ENCODE data around the gene ANKRD34A. TPM values are rescaled to one million over a fixed set of nuclear protein-coding genes. Genes with fewer than 3 reads are reported as not detected.
A peak's percentile ranks its signal among the peaks of the same experiment; 100 is the strongest.

The ANKRD34A gene
- total and polyA plus RNA-seq, 2 of the 13 experiments (the other 11 are each of a cell fraction or from before 2014, with no cell fraction given): 0.05 to 0.07 TPM

DNA sequence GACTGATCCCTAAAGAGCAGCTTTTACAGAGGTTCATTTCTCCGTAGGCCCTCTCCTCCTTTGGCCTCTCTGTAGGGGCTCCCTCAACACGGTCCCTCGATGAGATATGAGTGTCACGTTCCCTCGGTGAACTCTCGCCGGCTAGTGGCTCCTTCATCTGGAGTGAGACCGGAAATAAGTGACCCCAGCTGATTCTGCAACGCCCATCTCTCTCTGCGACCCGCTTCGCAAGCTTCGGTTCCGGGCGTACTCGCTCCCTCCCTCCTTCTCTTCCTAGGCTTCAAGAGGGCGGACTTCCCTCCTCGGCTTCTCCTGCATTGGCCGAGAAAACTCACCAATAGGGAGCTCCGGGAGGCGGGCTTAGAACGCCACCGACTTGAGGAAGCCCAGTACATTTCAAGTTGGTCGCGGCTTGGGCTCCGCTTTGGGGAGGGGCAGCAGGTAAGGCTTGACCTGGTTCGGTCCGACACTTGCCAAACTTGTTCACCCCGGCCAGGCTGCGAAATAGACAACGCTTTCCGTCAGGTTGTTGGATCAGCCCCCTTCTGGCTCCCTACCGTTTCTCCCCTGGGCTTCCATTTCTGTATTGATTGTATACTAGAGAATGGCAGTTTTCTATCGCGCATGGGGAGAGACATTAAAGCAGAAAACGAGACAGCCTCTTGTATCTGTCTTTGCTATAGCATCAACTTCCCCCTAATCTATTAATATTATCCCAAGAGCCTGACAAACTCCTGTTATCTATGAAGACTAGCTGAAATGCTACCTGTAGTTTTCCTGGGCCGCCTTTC lies at the start of gene ANKRD34A, which contains the start of gene POLR3GL (continued):
- TF ChIP-seq, protein P1, sequence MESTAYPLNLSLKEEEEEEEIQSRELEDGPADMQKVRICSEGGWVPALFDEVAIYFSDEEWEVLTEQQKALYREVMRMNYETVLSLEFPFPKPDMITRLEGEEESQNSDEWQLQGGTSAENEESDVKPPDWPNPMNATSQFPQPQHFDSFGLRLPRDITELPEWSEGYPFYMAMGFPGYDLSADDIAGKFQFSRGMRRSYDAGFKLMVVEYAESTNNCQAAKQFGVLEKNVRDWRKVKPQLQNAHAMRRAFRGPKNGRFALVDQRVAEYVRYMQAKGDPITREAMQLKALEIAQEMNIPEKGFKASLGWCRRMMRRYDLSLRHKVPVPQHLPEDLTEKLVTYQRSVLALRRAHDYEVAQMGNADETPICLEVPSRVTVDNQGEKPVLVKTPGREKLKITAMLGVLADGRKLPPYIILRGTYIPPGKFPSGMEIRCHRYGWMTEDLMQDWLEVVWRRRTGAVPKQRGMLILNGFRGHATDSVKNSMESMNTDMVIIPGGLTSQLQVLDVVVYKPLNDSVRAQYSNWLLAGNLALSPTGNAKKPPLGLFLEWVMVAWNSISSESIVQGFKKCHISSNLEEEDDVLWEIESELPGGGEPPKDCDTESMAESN (CRISPR knock-in tag; conservative IDR thresholded peaks at IDR 0.05): peak; percentile 71; the same call in 1 of the 2 replicates
- no peak for TF ChIP-seq ZNF446 (CRISPR knock-in tag; IDR thresholded peaks at IDR 0.05)
- TF ChIP-seq, protein P2, sequence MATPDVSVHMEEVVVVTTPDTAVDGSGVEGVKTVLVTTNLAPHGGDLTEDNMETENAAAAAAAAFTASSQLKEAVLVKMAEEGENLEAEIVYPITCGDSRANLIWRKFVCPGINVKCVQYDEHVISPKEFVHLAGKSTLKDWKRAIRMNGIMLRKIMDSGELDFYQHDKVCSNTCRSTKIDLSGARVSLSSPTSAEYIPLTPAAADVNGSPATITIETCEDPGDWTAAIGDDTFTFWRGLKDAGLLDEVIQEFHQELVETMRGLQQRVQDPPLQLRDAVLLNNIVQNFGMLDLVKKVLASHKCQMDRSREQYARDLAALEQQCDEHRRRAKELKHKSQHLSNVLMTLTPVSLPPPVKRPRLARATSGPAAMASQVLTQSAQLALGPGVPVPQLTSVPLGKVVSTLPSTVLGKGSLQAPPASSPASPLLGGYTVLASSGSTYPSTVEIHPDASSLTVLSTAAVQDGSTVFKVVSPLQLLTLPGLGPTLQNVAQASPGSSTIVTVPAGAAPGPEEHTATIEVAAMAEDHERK (CRISPR knock-in tag; IDR thresholded peaks at IDR 0.05; ENCODE audit: low read depth): no peak
- TF ChIP-seq, protein P3, sequence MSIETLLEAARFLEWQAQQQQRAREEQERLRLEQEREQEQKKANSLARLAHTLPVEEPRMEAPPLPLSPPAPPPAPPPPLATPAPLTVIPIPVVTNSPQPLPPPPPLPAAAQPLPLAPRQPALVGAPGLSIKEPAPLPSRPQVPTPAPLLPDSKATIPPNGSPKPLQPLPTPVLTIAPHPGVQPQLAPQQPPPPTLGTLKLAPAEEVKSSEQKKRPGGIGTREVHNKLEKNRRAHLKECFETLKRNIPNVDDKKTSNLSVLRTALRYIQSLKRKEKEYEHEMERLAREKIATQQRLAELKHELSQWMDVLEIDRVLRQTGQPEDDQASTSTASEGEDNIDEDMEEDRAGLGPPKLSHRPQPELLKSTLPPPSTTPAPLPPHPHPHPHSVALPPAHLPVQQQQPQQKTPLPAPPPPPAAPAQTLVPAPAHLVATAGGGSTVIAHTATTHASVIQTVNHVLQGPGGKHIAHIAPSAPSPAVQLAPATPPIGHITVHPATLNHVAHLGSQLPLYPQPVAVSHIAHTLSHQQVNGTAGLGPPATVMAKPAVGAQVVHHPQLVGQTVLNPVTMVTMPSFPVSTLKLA (IDR thresholded peaks at IDR 0.05): no peak
- TF ChIP-seq TMF1 (CRISPR knock-in tag; IDR thresholded peaks at IDR 0.05; ENCODE audit: low read depth): no peak
- TF ChIP-seq HES4 (CRISPR knock-in tag; IDR thresholded peaks at IDR 0.05; ENCODE audit: borderline replicate concordance): no peak
- TF ChIP-seq ZFP36L2 (CRISPR knock-in tag; IDR thresholded peaks at IDR 0.05): no peak
- TF ChIP-seq RFXANK (CRISPR knock-in tag; IDR thresholded peaks at IDR 0.05): 0 out of 2 replicates have a peak, but pooled peaks have one; percentile 51
- no peak for TF ChIP-seq SMAD1 (CRISPR knock-in tag; IDR thresholded peaks at IDR 0.05; ENCODE audit: borderline replicate concordance, low read depth)
- peak; percentile 96 for TF ChIP-seq ZNF329 (CRISPR knock-in tag; IDR thresholded peaks at IDR 0.05; ENCODE audit: low read depth)
- TF ChIP-seq, protein P4, sequence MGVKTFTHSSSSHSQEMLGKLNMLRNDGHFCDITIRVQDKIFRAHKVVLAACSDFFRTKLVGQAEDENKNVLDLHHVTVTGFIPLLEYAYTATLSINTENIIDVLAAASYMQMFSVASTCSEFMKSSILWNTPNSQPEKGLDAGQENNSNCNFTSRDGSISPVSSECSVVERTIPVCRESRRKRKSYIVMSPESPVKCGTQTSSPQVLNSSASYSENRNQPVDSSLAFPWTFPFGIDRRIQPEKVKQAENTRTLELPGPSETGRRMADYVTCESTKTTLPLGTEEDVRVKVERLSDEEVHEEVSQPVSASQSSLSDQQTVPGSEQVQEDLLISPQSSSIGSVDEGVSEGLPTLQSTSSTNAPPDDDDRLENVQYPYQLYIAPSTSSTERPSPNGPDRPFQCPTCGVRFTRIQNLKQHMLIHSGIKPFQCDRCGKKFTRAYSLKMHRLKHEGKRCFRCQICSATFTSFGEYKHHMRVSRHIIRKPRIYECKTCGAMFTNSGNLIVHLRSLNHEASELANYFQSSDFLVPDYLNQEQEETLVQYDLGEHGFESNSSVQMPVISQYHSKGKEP (CRISPR knock-in tag; IDR thresholded peaks at IDR 0.05): no peak
- TF ChIP-seq YY1 (IDR thresholded peaks at IDR 0.05; ENCODE audit: insufficient read depth, insufficient replicate concordance, low read depth, low read length): peak; percentile 26
- no peak for TF ChIP-seq ZNF17 (CRISPR knock-in tag; IDR thresholded peaks at IDR 0.05)
- TF ChIP-seq SMYD3 (CRISPR knock-in tag; IDR thresholded peaks at IDR 0.05): no peak
- TF ChIP-seq ZKSCAN8 (CRISPR knock-in tag; IDR thresholded peaks at IDR 0.05; ENCODE audit: borderline replicate concordance): 0 out of 2 replicates have a peak, but pooled peaks have one; percentile 27
- TF ChIP-seq TAF1 (CRISPR knock-in tag; IDR thresholded peaks at IDR 0.05): peak; percentile 80
- TF ChIP-seq, protein P5, sequence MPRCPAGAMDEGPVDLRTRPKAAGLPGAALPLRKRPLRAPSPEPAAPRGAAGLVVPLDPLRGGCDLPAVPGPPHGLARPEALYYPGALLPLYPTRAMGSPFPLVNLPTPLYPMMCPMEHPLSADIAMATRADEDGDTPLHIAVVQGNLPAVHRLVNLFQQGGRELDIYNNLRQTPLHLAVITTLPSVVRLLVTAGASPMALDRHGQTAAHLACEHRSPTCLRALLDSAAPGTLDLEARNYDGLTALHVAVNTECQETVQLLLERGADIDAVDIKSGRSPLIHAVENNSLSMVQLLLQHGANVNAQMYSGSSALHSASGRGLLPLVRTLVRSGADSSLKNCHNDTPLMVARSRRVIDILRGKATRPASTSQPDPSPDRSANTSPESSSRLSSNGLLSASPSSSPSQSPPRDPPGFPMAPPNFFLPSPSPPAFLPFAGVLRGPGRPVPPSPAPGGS (CRISPR knock-in tag; IDR thresholded peaks at IDR 0.05): peak; percentile 57; the same call in 1 of the 2 replicates
- TF ChIP-seq NFE2 (CRISPR knock-in tag; IDR thresholded peaks at IDR 0.05): no peak
- TF ChIP-seq, protein P6, sequence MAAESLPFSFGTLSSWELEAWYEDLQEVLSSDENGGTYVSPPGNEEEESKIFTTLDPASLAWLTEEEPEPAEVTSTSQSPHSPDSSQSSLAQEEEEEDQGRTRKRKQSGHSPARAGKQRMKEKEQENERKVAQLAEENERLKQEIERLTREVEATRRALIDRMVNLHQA (CRISPR knock-in tag; IDR thresholded peaks at IDR 0.05): no peak
- TF ChIP-seq FOXJ3 (CRISPR knock-in tag; IDR thresholded peaks at IDR 0.05; ENCODE audit: borderline replicate concordance): no peak
